SK-N-SH treated with all-trans-retinoic acid at 6 μM for 48 hours (cell line): ENCODE results near the gene RAB1A.

Source experiments
- ARNTL ChIP-seq: fragments of 450-650 bp; formaldehyde crosslinking; IDR thresholded peaks from 2 replicates; pipeline ENCODE4 v1.5.0; 2020; ENCODE audit warnings: low read depth, mild to moderate bottlenecking, moderate library complexity, borderline replicate concordance
- ESRRG ChIP-seq: fragments of 250-450 bp; sonication (Bioruptor Pico); IDR thresholded peaks from 2 replicates; pipeline ENCODE4 v1.6.1; 2021; ENCODE audit warnings: mild to moderate bottlenecking
- OSR1 ChIP-seq: fragments of 250-450 bp; sonication (Bioruptor Pico); IDR thresholded peaks from 2 replicates; pipeline ENCODE4 v1.8.0; 2022; ENCODE audit warnings: moderate library complexity, mild to moderate bottlenecking, inconsistent platforms
- PPARA ChIP-seq: fragments of 250-450 bp; sonication (Bioruptor Pico); IDR thresholded peaks from 2 replicates; pipeline ENCODE4 v1.5.0; 2020; ENCODE audit warnings: mild to moderate bottlenecking, borderline replicate concordance
- ZFP30 ChIP-seq: fragments of 450-650 bp; formaldehyde crosslinking; IDR thresholded peaks from 2 replicates; pipeline ENCODE4 v1.5.0; 2022; ENCODE audit warnings: mild to moderate bottlenecking, moderate library complexity
- TF ChIP-seq, protein P1 (sequence below): fragments of 250-450 bp; sonication (Bioruptor Pico); IDR thresholded peaks from 2 replicates; pipeline ENCODE4 v1.8.0; 2021; ENCODE audit warnings: low read depth, mild to moderate bottlenecking, moderate library complexity, borderline replicate concordance
- TF ChIP-seq, protein P2 (sequence below): fragments of 250-450 bp; sonication (Bioruptor Pico); IDR thresholded peaks from 2 replicates; pipeline ENCODE4 v1.8.0; 2020; ENCODE audit warnings: mild to moderate bottlenecking, moderate library complexity, borderline replicate concordance

DNA sequence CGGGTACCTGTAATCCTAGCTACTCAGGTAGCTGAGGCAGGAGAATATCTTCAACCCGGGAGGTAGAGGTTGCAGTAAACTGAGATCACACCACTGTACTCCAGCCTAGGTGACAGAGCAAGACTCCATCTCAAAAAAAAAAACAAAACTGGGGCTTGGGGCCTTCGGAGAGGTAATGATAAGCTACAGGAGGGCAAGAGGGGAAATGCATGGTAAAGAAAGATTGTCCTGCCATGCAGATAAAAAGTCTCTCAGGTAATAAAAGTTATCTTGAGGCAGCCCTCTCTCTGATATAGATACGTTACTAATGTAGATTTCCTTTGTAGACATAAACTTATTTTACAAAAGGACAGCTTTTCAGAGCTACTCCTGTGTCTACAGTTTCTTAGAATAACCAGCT, 3.7 kb upstream of the RAB1A start:
- TF ChIP-seq, protein P1, sequence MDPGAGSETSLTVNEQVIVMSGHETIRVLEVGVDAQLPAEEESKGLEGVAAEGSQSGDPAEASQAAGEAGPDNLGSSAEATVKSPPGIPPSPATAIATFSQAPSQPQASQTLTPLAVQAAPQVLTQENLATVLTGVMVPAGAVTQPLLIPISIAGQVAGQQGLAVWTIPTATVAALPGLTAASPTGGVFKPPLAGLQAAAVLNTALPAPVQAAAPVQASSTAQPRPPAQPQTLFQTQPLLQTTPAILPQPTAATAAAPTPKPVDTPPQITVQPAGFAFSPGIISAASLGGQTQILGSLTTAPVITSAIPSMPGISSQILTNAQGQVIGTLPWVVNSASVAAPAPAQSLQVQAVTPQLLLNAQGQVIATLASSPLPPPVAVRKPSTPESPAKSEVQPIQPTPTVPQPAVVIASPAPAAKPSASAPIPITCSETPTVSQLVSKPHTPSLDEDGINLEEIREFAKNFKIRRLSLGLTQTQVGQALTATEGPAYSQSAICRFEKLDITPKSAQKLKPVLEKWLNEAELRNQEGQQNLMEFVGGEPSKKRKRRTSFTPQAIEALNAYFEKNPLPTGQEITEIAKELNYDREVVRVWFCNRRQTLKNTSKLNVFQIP (CRISPR knock-in tag), result no peak
- TF ChIP-seq ESRRG (no peak), ZFP30 (CRISPR knock-in tag) (no peak), PPARA (no peak), OSR1 (CRISPR knock-in tag) (no peak), ARNTL (CRISPR knock-in tag) (no peak)
- TF ChIP-seq, protein P2, sequence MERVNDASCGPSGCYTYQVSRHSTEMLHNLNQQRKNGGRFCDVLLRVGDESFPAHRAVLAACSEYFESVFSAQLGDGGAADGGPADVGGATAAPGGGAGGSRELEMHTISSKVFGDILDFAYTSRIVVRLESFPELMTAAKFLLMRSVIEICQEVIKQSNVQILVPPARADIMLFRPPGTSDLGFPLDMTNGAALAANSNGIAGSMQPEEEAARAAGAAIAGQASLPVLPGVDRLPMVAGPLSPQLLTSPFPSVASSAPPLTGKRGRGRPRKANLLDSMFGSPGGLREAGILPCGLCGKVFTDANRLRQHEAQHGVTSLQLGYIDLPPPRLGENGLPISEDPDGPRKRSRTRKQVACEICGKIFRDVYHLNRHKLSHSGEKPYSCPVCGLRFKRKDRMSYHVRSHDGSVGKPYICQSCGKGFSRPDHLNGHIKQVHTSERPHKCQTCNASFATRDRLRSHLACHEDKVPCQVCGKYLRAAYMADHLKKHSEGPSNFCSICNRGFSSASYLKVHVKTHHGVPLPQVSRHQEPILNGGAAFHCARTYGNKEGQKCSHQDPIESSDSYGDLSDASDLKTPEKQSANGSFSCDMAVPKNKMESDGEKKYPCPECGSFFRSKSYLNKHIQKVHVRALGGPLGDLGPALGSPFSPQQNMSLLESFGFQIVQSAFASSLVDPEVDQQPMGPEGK, result no peak
